CD4-positive, alpha-beta T cell treated with Interleukin-12 subunit alpha and Interleukin-12 subunit beta, for 1 hour (primary cell): ENCODE measurements around the gene SLC5A5.

Source experiments
- DNase-seq: peaks from one replicate; pipeline ENCODE4 v3.0.0-alpha.2; 2020

SLC5A5 gene

DNA sequence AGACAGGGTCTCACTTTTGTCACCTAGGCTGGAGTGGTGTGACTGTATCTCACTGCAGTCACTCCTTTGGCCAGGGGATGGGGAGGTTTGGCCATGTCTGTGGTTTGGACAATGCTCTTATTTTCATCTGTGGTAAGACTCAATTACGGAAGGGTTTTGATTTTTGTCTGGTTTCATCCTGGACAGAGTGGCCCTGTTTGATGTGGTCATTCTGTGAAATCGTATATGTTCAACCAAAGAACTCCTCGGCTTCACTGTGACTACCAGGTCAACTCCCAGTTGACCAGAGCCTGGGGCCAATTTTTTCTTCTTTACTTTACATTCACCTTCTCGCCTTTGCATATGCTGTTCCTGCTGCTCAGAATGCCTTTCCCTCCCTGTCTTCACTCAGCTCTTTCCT lies 54.3 kb downstream of the SLC5A5 start:
- no peak for DNase-seq

DNA sequence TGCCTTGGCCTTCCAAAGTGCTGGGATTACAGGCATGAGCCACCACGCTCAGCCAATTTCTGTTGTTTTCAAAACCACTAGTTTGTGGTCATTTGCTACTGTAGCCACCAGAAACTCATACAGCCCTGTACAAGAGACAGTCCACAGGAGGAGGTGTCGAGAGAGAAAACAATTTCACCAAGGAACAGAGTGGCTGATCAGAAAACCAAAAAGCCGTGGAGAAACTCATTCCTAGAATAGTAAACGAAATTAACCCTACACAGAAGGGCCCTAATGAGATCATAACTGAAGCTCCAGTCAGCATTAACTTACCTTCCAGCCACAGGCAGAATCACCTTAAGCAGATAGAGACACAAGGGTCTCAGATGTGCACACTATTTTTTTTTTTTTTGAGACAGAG lies 57.3 kb downstream of the SLC5A5 start:
- DNase-seq = no peak

DNA sequence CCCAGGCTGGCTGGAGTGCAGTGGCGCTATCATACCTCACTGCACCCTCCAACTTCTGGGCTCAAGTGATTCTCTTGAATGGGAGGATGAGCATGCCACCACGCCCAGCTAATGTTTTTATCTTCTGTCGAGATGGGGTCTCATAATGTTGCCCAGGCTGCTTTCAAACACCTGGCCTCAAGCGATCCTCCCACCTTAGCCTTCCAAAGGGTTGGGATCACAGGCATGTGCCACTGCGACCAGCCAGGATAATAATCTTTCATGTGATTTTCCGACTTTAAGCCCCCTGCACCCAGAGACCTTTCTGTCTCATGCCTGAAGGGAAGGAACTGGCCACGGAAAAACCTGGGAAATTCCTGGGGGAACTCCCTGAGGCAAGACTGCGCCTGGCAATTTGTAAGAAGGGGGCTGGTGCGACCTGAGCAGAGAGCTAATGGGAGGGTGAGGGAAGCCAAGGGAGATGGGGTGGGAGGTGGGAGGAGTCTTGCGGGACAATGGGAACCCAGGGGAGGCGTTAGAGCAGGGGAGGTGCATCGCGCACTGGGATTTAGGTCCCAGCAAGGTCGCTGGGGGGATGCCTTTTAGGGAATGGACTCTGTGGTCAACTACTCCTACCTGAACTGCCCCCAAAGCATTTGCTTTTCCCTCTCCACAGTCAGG lies 59.9 kb downstream of the SLC5A5 start:
- no peak for DNase-seq

DNA sequence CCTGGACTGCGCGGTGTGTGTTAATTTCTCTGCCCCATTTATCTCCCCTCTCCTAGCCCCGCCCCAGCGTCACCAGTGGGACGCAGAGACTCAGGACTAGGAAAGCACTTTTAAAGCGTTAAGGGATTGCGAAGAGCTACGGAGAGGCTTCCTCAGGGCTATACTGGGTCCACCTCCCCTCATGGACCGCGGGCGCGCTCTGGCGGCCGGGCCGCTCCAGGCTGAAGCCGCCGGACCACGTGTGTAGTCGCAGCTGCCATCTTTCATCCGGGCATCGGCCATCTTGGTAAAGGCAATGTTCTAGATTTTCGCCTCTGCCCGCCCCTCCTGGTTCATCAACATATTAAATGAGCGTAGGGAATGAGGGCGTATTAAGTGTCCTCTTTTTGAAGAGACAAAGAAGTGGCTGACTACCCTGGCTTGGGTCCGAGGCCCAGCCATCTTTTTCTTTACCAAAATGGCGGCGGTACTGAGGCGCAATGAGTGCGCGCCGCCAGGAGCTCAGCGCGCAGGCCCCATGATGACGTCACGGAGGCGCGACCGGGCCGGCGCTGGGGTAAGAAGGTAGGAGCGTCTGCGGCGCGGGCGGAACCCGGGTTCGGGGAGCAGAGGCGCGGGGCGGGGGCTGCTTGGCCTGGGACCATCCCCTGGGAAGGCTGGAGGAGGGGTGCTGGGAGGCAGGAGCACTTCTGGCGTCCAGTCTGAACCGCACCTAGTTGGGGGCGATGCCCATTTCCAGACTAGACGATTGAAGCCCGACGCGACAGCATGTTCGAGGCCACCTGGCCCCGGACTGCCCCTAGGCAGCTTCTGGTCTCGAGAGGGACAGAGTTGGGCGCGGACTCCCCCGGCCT lies 61.0 kb downstream of the SLC5A5 start, which contains the start of gene CCDC124:
CCDC124 (plus strand) TSS at position 531 of the 854 bp plus-strand sequence. CDS start 3,406 bp downstream, outside the sequence.
- peak; percentile 94 for DNase-seq

DNA sequence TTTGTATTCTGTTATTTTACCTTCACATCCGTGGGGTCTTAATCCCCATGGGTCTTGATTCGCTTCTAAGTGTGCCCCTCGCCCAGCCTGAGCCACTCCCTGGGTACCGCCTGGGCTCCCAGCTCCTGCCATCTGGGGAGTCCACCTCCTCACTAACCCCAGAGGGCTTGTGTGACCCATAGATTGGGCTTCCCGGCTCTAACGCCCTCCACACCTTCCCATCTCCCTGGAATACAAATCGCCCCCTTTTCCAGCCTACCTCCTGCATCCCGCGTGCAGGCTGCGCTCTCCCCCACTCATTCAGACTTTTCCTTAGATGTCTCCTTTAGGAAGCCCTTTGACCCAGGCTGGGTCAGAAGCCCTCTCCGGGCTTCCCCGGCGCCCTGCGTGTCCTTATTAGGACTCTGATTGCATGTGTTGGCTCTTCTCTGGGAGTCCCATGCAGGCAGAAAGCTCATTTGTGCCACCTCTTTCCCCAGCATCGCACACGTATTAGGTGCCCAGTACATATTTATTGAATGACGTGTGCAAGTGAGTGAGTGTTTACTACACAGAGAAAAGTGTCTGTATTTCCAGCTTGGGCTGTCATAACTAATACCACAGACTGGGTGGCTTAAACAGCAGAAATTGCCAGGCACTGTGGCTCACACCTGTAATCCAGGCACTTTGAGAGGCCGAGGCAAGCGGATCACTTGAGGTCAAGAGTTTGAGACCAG lies 61.8 kb downstream of the SLC5A5 start:
- DNase-seq = no peak

DNA sequence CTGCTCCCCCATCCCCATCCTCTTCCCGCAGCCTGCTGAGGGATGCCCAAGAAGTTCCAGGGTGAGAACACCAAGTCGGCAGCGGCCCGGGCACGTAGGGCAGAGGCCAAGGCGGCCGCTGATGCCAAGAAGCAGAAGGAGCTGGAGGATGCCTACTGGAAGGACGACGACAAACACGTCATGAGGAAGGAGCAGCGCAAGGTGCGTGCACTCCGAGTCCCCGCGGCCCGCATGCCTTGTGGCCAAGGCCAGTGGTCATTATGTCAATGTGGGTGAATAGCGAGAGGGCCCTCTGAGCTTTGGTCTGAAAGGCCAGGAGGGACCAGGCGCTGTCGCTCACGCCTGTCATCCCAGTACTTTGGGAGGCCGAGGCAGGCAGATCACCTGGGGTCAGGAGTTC lies 64.6 kb downstream of the SLC5A5 start:
- no peak for DNase-seq

DNA sequence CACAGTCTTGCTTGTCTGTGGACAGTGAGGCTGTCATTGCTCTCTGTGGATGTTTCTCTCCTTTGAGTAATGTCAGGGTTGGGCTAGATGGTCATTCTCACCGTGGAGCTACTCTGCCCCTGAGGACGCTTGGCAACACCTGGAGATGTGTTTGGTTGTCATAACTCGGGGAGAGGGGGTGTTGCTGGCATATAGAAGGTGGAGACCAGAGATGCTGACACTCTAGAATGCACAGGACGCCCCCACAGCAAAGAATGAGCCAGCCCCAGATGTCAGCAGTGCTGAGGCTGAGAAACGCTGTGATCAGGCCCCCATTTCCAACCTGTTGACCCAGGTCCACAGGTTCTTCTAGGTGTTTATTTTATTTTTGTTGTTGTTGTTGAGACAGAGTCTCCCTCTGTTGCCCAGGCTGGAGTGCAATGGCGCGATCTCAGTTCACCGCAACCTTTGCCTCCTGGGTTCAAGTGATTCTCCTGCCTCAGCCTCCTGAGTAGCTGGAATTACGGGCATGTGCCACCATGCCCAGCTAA lies 65.7 kb downstream of the SLC5A5 start:
- DNase-seq = no peak

DNA sequence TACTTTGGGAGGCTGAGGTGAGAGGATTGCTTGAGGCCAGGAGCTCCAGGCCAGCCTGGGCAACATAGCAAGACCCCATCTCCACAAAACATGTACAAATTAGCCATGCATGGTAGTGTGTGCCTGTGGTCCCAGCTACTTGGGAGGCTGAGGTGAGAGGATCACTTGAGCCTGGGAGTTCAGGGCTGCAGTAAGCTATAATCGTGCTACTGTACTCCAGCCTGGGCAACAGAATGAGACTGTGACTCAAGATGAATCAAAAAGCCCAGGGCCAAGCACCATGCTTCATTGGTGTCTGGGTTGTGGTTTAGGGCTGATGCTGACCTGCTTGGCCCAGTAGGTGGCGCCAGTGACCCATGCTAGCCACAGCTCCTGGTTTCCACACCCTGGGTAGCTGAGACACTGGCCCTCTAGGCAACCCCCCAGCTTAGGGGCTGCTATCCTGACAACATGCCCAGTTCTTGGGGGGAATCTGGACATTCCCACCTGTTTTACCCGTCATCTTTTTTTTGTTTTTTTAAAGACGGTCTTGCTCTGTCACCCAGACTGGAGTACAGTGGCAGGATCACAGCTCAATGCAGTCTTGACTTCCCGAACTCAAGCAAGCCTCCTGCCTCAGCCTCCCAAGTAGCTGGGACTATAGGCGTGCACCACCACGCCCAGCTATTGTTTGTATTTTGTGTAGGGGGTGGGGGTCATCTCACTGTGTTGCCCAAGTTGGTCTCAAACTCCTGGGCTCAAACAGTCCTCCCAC lies 66.5 kb downstream of the SLC5A5 start:
- peak; percentile 86 for DNase-seq

DNA sequence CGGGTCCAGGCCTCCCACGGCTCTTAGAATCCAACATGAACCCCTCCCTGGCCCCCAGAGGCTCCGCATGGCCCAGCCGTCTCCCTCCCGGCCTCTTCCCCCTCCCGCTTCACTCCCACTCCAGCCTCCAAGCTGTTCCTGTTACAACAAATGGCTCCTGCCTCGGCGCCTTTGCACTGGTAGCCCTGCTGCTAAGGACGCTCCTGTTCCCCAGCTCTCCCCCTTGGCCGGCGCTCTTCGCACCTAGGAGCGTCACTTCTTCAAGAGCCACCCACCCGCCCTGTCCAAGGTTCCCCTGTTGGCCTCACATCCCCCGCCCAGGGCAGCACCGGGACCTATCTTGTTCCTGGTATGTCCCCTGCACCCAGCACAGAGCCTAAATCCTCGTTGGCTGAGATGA lies 70.4 kb downstream of the SLC5A5 start:
- DNase-seq = no peak

DNA sequence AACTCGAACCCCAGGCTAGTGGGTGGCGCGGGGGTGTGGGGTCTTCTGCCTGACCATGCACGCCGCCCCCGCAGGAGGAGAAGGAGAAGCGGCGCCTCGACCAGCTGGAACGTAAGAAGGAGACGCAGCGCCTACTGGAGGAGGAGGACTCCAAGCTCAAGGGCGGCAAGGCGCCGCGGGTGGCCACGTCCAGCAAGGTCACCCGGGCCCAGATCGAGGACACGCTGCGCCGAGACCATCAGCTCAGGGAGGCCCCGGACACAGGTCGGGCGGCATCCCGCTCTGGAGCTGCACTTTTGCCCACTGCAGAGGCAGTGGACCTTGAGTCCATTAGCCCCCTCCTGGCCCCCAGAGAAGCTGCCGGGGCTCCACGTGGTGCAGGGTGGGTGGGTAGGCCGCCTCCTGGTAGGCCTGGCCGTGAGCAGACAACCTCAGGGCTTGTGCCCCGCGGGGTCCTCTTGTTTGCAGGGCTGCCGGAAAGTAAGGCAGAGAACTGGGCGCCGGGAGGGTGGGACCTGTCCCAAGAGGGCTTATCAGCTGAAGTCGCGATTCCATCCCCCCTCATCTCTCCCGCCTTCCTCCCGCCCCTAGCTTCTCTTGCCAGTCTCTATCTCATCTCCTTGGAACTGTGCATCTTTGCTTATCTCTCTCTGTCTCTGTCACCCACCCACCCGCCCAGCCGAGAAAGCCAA lies 71.0 kb downstream of the SLC5A5 start:
- no peak for DNase-seq

DNA sequence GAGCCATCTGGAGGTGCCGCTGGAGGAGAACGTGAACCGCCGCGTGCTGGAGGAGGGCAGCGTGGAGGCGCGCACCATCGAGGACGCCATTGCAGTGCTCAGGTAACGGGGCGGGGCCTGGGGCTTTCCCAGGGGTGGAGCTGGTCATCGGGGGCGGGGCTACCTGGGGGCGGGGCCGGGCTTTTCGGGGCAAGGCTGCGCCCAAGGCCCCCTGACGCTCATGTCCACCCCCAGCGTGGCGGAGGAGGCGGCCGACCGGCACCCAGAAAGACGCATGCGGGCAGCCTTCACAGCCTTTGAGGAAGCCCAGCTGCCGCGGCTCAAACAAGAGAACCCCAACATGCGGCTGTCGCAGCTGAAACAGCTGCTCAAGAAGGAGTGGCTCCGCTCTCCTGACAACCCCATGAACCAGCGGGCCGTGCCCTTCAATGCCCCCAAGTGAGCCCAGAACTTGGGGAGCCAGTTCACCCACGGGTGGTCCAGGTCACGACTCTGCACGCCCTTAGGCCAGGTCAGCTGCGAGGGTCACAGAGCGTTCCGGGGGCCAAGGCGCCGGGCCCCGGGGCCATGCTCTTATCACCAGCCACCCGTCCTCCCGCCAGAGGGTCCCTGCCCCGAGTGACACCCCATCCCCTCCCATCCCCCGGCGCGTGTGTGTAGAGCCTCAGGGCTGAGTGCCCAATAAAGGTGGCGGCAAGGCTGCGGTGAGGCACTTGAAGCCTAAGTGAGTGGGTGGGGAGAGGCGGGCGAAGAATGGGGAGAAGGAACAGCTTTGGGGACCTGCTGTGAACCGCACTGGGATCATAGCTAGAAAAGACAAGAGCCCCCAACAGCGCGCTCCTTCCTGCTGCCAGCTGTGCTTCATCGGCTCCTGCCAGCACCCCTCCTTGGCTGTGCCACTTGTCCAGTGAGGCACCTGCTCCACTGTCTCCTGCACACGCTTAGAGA lies 71.8 kb downstream of the SLC5A5 start:
- no peak for DNase-seq

DNA sequence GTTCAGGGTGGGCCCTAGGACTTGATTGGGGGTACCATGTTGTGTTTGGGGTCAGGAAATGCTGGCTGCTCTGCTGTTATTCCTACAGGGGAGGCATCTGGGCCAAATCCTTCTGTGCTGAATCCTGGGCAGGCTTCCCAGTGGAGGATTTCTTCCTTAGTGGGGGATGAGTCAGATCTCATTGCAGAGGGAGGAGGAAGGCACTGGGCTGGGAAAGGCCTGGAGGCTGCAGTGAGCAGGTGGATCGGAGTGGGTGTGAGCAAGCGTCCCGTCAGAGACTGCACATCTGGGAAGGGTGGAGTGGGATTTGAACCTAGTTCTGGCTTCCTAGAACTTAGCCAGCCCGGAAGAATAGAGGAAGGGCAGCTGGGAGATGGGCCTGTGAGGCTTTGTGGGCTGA lies 72.6 kb downstream of the SLC5A5 start:
- no peak for DNase-seq
